GM12874 (cell line): Measurements from ENCODE around the gene TMEM132D.

Experiments
- TF ChIP-seq, protein P1 (sequence below): IDR thresholded peaks from 2 replicates; pipeline ENCODE4 v1.5.1; 2011; ENCODE audit warnings: low read depth, mild to moderate bottlenecking, control low read depth, low read length, moderate library complexity; ENCODE audit not compliant: insufficient read depth

TMEM132D gene

GRCh38 chr12:129075460-129076208 is 828.2 kb downstream of the TMEM132D start:
- TF ChIP-seq, protein P1, sequence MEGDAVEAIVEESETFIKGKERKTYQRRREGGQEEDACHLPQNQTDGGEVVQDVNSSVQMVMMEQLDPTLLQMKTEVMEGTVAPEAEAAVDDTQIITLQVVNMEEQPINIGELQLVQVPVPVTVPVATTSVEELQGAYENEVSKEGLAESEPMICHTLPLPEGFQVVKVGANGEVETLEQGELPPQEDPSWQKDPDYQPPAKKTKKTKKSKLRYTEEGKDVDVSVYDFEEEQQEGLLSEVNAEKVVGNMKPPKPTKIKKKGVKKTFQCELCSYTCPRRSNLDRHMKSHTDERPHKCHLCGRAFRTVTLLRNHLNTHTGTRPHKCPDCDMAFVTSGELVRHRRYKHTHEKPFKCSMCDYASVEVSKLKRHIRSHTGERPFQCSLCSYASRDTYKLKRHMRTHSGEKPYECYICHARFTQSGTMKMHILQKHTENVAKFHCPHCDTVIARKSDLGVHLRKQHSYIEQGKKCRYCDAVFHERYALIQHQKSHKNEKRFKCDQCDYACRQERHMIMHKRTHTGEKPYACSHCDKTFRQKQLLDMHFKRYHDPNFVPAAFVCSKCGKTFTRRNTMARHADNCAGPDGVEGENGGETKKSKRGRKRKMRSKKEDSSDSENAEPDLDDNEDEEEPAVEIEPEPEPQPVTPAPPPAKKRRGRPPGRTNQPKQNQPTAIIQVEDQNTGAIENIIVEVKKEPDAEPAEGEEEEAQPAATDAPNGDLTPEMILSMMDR, result no peak

- TF ChIP-seq, protein P1, result no peak
Measured at GRCh38 chr12:129074379-129074778, 829.4 kb downstream of the TMEM132D start.

DNA sequence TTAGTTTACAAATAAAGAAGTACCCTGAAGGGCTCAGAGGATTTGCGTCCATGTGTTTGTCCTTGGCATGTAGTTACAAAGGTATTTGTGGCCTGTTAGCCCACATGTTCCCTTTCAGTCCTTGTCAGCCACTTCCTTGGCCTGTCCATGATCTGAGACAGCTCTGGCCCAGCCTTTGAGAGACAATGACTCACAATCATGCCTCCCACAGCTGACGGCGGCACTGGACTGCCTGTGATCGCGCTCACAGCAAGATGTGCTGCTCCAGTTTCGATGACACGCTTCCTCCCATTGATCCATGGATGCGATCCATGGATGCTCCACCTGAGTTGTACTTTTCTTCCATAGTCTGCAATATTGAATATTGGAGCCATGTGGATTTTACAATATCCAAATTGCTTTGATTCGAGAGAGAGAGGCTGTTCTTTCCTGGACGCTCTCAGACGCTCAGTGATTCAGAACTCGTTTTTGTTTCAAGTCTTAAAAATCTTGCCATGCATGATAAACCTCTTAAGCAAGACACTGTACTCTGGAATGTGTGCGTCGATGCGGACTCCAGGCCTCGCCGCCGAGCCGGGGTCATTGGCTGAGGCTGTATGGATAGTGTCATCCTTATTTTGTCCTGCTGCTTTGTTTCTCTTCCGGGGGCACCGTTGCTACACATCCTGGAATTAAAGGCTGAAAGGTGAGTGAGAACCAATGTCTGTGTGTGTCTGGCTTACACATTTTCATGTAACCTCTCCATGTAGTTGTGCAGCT is 830.5 kb downstream of the TMEM132D start:
- TF ChIP-seq, protein P1, result no peak

DNA sequence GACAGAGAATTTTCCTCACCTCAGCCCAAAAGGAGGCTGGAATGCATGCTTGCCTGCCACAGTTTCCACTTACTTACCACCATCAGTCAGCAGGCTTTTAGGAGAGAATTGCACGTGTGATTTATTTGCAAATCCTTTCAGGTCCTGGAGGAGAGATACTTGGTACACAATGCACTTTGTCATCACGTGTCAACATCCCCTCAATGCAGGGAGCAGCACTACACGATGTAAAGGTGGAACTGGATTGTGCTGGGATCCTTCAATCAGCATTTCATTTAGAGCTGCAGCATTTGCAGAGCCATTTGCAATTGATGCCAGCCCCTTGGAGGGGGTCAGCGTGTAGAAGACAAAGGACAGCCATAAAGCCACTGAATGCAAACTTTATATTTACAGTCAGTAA is 832.5 kb downstream of the TMEM132D start:
- TF ChIP-seq, protein P1, result no peak

- TF ChIP-seq, protein P1, result no peak
Measured at GRCh38 chr12:129069886-129070285, 833.9 kb downstream of the TMEM132D start.

DNA sequence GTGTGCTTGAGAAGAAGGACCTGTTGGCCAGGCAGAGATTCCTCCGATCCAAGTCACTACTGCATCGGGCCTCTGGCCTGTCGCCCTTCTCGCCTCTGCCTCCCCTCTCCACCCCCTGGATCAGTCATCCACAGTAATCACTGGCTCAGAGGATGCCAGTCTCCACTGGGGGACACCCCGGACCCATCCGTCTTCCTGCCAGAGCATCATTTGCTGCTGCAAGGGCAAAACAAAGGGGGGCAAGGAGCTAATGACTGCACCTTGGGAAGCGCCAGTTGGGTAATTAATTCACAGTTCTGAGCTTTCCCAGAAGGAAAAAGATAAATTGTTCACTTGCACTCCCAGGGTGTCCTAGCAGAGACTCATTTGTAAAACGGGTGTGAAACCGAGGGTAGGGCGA is 835.1 kb downstream of the TMEM132D start:
- TF ChIP-seq, protein P1, result no peak

DNA sequence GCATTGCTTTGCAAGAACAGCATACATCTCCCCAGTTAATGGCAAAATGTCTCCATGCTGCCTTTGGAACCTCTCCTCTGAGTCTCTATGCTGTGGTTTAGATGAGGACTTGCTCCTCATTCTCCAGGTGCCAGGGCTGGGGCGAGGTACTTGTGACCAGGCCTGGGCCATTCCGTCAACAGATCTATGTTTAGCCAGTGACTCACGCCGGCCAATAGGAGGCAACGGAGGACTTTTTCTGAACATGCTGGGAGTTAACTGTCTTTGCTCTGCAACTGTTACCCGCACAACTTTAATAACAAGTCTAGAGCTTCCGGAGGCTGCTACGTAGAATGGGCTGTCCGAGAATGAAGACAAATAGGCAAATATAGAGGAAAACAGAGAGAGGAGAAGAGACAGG is 836.3 kb downstream of the TMEM132D start:
- TF ChIP-seq, protein P1, result no peak
